Measurements from ENCODE around the gene FMNL2. TPM values are rescaled to one million over a fixed set of nuclear protein-coding genes. Genes with fewer than 3 reads are reported as not detected.
"Not testable (repeated sequence)": the region's sequence is repeated elsewhere in the genome, so short reads cannot be mapped to it uniquely, and the experiment has no call there.

FMNL2 gene
- polyA plus RNA-seq, 1 donor, result 134 TPM

GRCh38 chr2:152468899-152469692, 134.1 kb downstream of the FMNL2 start:
- no peak for DNase-seq

- no peak for DNase-seq
Measured at GRCh38 chr2:152470861-152471854, 136.2 kb downstream of the FMNL2 start.

- no peak for DNase-seq
Measured at GRCh38 chr2:152472481-152472887, 137.5 kb downstream of the FMNL2 start.

- DNase-seq, result no peak
Measured at GRCh38 chr2:152473151-152473857, 138.3 kb downstream of the FMNL2 start.

- DNase-seq, result not testable (repeated sequence)
Measured at GRCh38 chr2:152474523-152474922, 139.5 kb downstream of the FMNL2 start.

GRCh38 chr2:152475982-152476381, 141.0 kb downstream of the FMNL2 start:
- DNase-seq, result no peak

GRCh38 chr2:152477347-152478092, 142.5 kb downstream of the FMNL2 start:
- no peak for DNase-seq

GRCh38 chr2:152479282-152479681, 144.3 kb downstream of the FMNL2 start:
- DNase-seq, result no peak

GRCh38 chr2:152480821-152481399, 145.9 kb downstream of the FMNL2 start:
- no peak for DNase-seq

- DNase-seq, result no peak
Measured at GRCh38 chr2:152481881-152482583, 147.1 kb downstream of the FMNL2 start.

- no peak for DNase-seq
Measured at GRCh38 chr2:152483276-152484063, 148.5 kb downstream of the FMNL2 start.

GRCh38 chr2:152485954-152486736, 151.2 kb downstream of the FMNL2 start:
- DNase-seq, result peak; percentile 54

GRCh38 chr2:152486737-152487400, 151.9 kb downstream of the FMNL2 start:
- no peak for DNase-seq

GRCh38 chr2:152488075-152488474, 153.1 kb downstream of the FMNL2 start:
- no peak for DNase-seq

GRCh38 chr2:152489364-152489763, 154.4 kb downstream of the FMNL2 start:
- no peak for DNase-seq

GRCh38 chr2:152490686-152491455, 155.9 kb downstream of the FMNL2 start:
- DNase-seq, result peak; percentile 50

GRCh38 chr2:152492131-152492530, 157.2 kb downstream of the FMNL2 start:
- no peak for DNase-seq
